ENCODE data around the gene C9orf43.

DNA sequence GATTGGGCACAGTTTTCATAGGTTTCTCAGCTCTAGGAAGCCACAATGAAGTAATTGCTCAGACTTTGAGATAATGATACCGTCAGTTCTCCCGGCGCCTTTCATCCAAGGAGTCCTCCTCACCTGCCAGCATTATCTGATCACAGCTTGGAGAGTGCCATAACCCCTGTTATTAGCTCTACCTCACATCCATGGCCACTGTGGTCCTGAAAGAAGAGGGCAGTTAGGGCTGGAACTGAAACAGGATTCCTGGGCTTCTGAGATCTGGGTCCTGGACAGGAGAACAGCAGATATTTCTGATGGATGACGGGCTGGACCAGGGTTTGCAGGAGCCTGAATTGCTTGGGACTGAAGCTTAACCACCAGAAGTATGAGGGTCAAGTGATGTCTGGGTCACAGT lies 66.5 kb downstream of the C9orf43 start:
- no peak for TF ChIP-seq POLR2A (IDR thresholded peaks at IDR 0.05)
- TF ChIP-seq, protein P1, sequence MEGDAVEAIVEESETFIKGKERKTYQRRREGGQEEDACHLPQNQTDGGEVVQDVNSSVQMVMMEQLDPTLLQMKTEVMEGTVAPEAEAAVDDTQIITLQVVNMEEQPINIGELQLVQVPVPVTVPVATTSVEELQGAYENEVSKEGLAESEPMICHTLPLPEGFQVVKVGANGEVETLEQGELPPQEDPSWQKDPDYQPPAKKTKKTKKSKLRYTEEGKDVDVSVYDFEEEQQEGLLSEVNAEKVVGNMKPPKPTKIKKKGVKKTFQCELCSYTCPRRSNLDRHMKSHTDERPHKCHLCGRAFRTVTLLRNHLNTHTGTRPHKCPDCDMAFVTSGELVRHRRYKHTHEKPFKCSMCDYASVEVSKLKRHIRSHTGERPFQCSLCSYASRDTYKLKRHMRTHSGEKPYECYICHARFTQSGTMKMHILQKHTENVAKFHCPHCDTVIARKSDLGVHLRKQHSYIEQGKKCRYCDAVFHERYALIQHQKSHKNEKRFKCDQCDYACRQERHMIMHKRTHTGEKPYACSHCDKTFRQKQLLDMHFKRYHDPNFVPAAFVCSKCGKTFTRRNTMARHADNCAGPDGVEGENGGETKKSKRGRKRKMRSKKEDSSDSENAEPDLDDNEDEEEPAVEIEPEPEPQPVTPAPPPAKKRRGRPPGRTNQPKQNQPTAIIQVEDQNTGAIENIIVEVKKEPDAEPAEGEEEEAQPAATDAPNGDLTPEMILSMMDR (IDR thresholded peaks at IDR 0.05): no peak
